ENCODE data around the gene GP1BB.
A peak's percentile ranks its signal among the peaks of the same experiment; 100 is the strongest.

The GP1BB gene

GRCh38 chr22:19756288-19757128 is 33.2 kb downstream of the GP1BB start:
- DNase-seq (ENCODE audit: low read depth), result peak; percentile 22

- no peak for DNase-seq (ENCODE audit: low read depth)
These were observed 34.0 kb downstream of the GP1BB start for GRCh38 chr22:19757140-19757984.

- no peak for DNase-seq (ENCODE audit: low read depth)
These were observed 34.9 kb downstream of the GP1BB start for GRCh38 chr22:19757985-19758895.

GRCh38 chr22:19758896-19759426 is 35.6 kb downstream of the GP1BB start:
- no peak for DNase-seq (ENCODE audit: low read depth)

GRCh38 chr22:19759427-19760057 is 36.2 kb downstream of the GP1BB start:
- DNase-seq (ENCODE audit: low read depth), result no peak

- no peak for DNase-seq (ENCODE audit: low read depth)
These were observed 37.0 kb downstream of the GP1BB start, which contains the start of gene TBX1 for GRCh38 chr22:19760058-19760950. TBX1 (plus strand) TSS chr22:19760778; CDS start chr22:19760844, 66 bp downstream.

GRCh38 chr22:19760951-19761724 is 37.8 kb downstream of the GP1BB start:
- DNase-seq (ENCODE audit: low read depth), result no peak

- no peak for DNase-seq (ENCODE audit: low read depth)
These were observed 38.6 kb downstream of the GP1BB start for GRCh38 chr22:19761725-19762567.

GRCh38 chr22:19762568-19763457 is 39.5 kb downstream of the GP1BB start:
- no peak for DNase-seq (ENCODE audit: low read depth)

- no peak for DNase-seq (ENCODE audit: low read depth)
These were observed 40.3 kb downstream of the GP1BB start for GRCh38 chr22:19763458-19764298.

GRCh38 chr22:19764299-19764593 is 40.9 kb downstream of the GP1BB start:
- DNase-seq (ENCODE audit: low read depth), result no peak

- DNase-seq (ENCODE audit: low read depth), result no peak
These were observed 41.5 kb downstream of the GP1BB start for GRCh38 chr22:19764636-19765476.

- DNase-seq (ENCODE audit: low read depth), result no peak
These were observed 42.3 kb downstream of the GP1BB start for GRCh38 chr22:19765477-19766239.

GRCh38 chr22:19766240-19766510 is 42.8 kb downstream of the GP1BB start:
- DNase-seq (ENCODE audit: low read depth), result no peak

All from stimulated activated CD8-positive, alpha-beta memory T cell treated with anti-CD3 and anti-CD28 coated beads, Interleukin-7, amount 100 ng/mL, for 24 hours (primary cell).